ENCODE data around the gene CEBPZOS.

The CEBPZOS gene

DNA sequence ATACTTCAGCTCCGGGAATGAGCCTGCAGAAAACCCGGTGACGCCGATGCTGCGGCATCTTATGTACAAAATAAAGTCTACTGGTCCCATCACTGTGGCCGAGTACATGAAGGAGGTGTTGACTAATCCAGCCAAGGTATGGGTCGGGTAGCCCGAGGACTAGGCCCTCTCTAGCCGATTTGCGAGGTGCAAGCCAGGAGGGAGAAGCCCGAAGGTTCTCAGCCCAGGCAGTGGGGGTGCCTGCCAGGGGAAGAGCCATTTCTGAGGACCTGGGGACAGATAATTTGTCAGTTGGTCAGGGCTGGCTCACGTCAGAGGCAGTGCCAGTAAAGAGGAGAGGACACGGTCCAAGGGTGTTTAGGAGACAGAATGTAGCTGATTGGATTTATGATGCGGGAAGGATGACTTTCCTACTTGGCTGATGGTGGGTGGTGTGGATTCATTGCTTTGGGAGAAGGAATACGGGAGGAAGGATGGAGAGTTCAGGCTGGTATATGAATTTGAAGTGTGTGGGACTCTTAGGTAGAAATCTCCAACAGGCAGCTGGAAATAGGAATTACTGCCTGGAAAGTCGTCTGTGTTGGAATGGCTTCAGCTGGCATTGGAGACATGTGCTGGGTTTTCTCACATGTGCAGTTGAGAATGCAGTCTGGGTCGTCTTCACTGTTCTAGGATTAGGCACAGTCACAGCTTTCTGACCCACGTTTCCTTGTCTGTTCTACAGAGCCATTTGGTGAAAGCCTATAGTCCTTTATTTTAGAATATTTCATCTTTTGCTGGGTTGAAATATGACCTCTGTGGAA lies 36.0 kb downstream of the CEBPZOS start:
- TF ChIP-seq, protein P1, sequence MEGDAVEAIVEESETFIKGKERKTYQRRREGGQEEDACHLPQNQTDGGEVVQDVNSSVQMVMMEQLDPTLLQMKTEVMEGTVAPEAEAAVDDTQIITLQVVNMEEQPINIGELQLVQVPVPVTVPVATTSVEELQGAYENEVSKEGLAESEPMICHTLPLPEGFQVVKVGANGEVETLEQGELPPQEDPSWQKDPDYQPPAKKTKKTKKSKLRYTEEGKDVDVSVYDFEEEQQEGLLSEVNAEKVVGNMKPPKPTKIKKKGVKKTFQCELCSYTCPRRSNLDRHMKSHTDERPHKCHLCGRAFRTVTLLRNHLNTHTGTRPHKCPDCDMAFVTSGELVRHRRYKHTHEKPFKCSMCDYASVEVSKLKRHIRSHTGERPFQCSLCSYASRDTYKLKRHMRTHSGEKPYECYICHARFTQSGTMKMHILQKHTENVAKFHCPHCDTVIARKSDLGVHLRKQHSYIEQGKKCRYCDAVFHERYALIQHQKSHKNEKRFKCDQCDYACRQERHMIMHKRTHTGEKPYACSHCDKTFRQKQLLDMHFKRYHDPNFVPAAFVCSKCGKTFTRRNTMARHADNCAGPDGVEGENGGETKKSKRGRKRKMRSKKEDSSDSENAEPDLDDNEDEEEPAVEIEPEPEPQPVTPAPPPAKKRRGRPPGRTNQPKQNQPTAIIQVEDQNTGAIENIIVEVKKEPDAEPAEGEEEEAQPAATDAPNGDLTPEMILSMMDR (IDR thresholded peaks at IDR 0.05; ENCODE audit: insufficient read depth, low read depth, low read length, missing control alignments): no peak
- H3K4me3 ChIP-seq (ENCODE audit: low read depth, low read length): peak overlapping the region; percentile 94
- peak; percentile 21 for DNase-seq (ENCODE audit: low read depth)

DNA sequence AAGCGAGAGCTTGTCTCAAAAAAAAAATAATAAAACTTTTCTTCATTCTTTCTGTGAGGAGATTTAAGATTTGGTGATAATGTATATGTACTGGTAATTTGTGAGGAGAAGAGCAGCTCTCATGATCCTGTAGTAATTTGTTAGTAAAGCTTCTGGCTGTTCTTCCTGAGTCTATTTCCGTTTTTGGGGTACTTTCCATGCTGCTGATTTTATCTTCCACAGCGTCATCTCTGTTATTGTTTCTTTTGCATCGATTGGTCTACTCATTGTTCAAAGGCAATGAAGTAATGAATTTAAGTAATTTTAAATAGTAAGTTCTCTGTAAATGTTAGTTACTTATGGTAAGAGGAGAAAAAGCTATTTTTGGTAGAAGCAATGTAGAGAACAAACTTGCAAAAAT lies 47.1 kb downstream of the CEBPZOS start:
- TF ChIP-seq, protein P1 (IDR thresholded peaks at IDR 0.05; ENCODE audit: insufficient read depth, low read depth, low read length, missing control alignments): no peak
- DNase-seq (ENCODE audit: low read depth): no peak
- no peak overlapping the region for H3K4me3 ChIP-seq (ENCODE audit: low read depth, low read length)

DNA sequence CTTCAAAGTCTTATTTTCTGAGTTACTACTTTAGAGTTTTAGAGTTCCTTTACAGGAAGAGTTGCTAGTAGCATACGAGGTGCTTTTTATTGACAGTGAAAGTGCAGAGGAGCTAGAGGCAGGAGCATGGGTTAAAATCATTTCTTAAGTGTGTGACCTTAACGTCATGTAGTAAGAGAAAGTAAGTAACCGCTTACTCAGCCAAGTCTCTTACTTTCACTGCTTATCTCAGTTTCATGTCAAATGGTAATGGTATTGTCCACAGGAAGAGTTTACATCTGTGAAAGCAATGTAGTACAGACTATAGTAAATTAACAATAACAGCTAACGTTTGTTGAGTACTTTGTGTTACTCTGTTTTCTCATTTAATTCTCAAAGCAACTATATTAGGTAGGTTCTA lies 47.7 kb downstream of the CEBPZOS start:
- peak; percentile 75 for DNase-seq (ENCODE audit: low read depth)
- TF ChIP-seq, protein P1 (IDR thresholded peaks at IDR 0.05; ENCODE audit: insufficient read depth, low read depth, low read length, missing control alignments): no peak
- H3K4me3 ChIP-seq (ENCODE audit: low read depth, low read length): no peak overlapping the region

DNA sequence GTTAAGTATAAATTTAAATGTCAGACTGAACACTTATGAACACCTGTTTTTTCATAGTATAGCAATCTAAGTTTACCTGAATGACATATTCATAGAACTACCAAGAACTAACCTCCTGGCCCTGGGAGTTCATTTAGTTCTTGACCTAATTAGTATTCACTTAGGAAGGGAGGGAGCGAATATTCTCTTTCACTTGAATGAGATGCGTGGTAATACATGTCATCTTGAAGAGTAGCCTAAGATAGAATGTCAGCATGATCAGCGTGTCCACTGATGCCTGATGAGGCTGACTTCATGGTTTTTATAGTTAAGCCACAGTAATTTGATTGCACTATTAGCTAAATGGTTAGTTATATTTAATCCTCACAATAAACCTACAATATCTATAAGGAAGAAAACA lies 48.5 kb downstream of the CEBPZOS start:
- no peak for DNase-seq (ENCODE audit: low read depth)
- H3K4me3 ChIP-seq (ENCODE audit: low read depth, low read length): no peak overlapping the region
- TF ChIP-seq, protein P1 (IDR thresholded peaks at IDR 0.05; ENCODE audit: insufficient read depth, low read depth, low read length, missing control alignments): no peak

DNA sequence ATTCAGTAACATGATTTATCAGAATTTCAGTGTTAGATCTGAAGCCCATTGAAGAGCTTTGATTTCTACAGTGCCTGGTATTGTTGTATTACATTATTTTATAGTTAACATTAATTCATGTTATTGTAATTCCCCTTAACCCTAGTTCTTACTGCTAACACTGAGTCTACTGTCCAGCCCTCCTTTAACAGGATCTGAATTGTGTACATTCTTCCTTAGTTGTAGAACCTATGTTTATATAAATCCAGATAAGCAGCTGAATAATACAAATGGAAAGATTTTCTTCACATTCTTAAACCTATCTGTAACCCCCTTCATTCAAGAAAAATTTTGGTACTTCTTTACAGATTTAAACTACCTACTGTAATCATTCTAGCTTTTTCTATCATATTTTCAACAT lies 49.9 kb downstream of the CEBPZOS start:
- TF ChIP-seq, protein P1 (IDR thresholded peaks at IDR 0.05; ENCODE audit: insufficient read depth, low read depth, low read length, missing control alignments): no peak
- H3K4me3 ChIP-seq (ENCODE audit: low read depth, low read length): no peak overlapping the region
- no peak for DNase-seq (ENCODE audit: low read depth)

DNA sequence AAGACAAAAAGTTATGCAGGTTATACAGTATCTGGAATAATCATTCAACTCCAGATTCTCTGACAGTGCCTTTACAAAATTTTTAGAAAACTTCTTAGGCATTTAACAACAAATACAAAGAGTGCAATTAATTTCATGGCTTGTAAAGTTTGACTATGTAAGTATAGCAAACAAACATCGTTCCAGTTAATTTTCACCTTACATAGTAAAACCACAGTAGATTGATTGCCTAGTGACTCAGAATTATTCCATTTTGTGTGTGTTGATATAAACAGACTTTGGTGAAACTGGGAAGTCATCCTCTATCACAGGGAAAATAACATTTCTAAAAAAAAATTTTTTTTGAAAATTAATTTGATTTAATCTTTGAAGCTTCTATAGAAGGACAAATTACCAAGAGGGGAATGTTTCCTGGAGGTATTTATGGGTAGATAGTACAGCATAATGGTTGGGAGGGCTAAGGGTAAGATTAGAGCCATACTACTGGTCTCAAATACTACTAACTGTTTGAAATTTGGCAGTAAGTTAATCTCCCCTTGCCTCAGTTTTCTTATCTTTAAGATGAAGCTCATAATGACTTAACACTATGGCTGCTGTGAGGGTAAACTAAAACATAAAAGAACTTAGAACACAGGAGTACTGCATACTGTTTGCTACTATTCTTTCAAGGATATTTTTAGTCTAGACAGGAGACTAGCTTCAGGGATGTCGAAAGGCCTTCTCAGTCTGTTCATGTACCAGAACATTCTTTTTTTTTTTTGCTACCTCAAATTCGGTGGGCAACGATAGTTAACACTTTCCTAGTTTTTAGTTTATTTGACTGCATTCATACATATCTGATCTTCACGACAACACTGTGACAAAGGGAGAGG lies 54.8 kb downstream of the CEBPZOS start:
- H3K4me3 ChIP-seq (ENCODE audit: low read depth, low read length): no peak overlapping the region
- TF ChIP-seq, protein P1 (IDR thresholded peaks at IDR 0.05; ENCODE audit: insufficient read depth, low read depth, low read length, missing control alignments): no peak

More for the DNA sequence above, 54.8 kb downstream of the CEBPZOS start:
- DNase-seq (ENCODE audit: low read depth): no peak
